ENCODE data around the gene DPM3.
A peak's percentile ranks its signal among the peaks of the same experiment; 100 is the strongest.
"Not testable (repeated sequence)": the region's sequence is repeated elsewhere in the genome, so short reads cannot be mapped to it uniquely, and the experiment has no call there.

The DPM3 gene

GRCh38 chr1:155174324-155175280 is 34.3 kb upstream of the DPM3 start:
- DNase-seq = no peak

- DNase-seq = no peak
Measured at GRCh38 chr1:155173478-155174323, 33.4 kb upstream of the DPM3 start, which contains the start of gene TRIM46. TSS of gene TRIM46 (plus strand) at chr1:155173849. CDS start at chr1:155173967, 118 bp downstream.

- peak; percentile 98 for DNase-seq
Measured at GRCh38 chr1:155172732-155173477, 32.6 kb upstream of the DPM3 start, which contains the start of gene KRTCAP2. TSS of gene KRTCAP2 (minus strand) at chr1:155173304. CDS start at chr1:155173224, 80 bp downstream.

- DNase-seq = no peak
Measured at GRCh38 chr1:155171836-155172731, 31.8 kb upstream of the DPM3 start.

GRCh38 chr1:155170806-155171205 is 30.5 kb upstream of the DPM3 start:
- DNase-seq = no peak

GRCh38 chr1:155170101-155170785 is 29.9 kb upstream of the DPM3 start:
- DNase-seq = no peak

- DNase-seq = no peak
Measured at GRCh38 chr1:155169541-155169940, 29.2 kb upstream of the DPM3 start.

GRCh38 chr1:155168456-155169210 is 28.3 kb upstream of the DPM3 start:
- no peak for DNase-seq

- not testable (repeated sequence) for DNase-seq
Measured at GRCh38 chr1:155168105-155168445, 27.7 kb upstream of the DPM3 start.

GRCh38 chr1:155167166-155168104 is 27.1 kb upstream of the DPM3 start:
- DNase-seq = peak; percentile 85

GRCh38 chr1:155166471-155167165 is 26.3 kb upstream of the DPM3 start:
- DNase-seq = no peak

GRCh38 chr1:155166051-155166470 is 25.7 kb upstream of the DPM3 start:
- no peak for DNase-seq

GRCh38 chr1:155164625-155165024 is 24.3 kb upstream of the DPM3 start:
- not testable (repeated sequence) for DNase-seq

- not testable (repeated sequence) for DNase-seq
Measured at GRCh38 chr1:155163785-155164184, 23.5 kb upstream of the DPM3 start.

- not testable (repeated sequence) for DNase-seq
Measured at GRCh38 chr1:155162631-155163030, 22.3 kb upstream of the DPM3 start.

- no peak for DNase-seq
Measured at GRCh38 chr1:155160128-155160527, 19.8 kb upstream of the DPM3 start.

- DNase-seq = no peak
Measured at GRCh38 chr1:155158991-155159390, 18.7 kb upstream of the DPM3 start.

- DNase-seq = not testable (repeated sequence)
Measured at GRCh38 chr1:155155996-155156643, 15.8 kb upstream of the DPM3 start.

All from NCI-H1048 (cell line).